GM23248 (cell line): Measurements from ENCODE around the gene GLB1L3.

Experiments
- EZH2 ChIP-seq: fragments of 200-600 bp; sonication (generic); IDR thresholded peaks from 2 replicates; pipeline ENCODE4 v1.6.1; 2018; ENCODE audit warnings: antibody characterized with exemption, mild to moderate bottlenecking; ENCODE audit not compliant: insufficient read depth, poor library complexity, severe bottlenecking
- EZH2phosphoT487 ChIP-seq: fragments of 200-600 bp; sonication (generic); IDR thresholded peaks from 2 replicates; pipeline ENCODE4 v1.6.1; 2018; ENCODE audit warnings: antibody characterized with exemption, moderate library complexity, mild to moderate bottlenecking, low read depth; ENCODE audit not compliant: insufficient read depth

- TF ChIP-seq EZH2phosphoT487 (no peak), EZH2 (no peak)
Measured at GRCh38 chr11:134291196-134291595, 15.0 kb downstream of the GLB1L3 start.
